ENCODE results near the gene PRAMEF27.
"Not testable (repeated sequence)": the region's sequence is repeated elsewhere in the genome, so short reads cannot be mapped to it uniquely, and the experiment has no call there.

PRAMEF27 gene

GRCh38 chr1:13056475-13056874 is at the start of gene PRAMEF27:
TSS of gene PRAMEF27 (minus strand) at chr1:13056575. CDS start at chr1:13053659, 2,916 bp downstream.
- DNase-seq: not testable (repeated sequence)

GRCh38 chr1:13070474-13070873 is 14.1 kb upstream of the PRAMEF27 start, which contains the start of gene PRAMEF25:
TSS of gene PRAMEF25 (plus strand) at chr1:13070774. CDS start at chr1:13073694, 2,920 bp downstream.
- not testable (repeated sequence) for DNase-seq

- not testable (repeated sequence) for DNase-seq
These were observed 36.5 kb downstream of the PRAMEF27 start for GRCh38 chr1:13019846-13020245.

DNA sequence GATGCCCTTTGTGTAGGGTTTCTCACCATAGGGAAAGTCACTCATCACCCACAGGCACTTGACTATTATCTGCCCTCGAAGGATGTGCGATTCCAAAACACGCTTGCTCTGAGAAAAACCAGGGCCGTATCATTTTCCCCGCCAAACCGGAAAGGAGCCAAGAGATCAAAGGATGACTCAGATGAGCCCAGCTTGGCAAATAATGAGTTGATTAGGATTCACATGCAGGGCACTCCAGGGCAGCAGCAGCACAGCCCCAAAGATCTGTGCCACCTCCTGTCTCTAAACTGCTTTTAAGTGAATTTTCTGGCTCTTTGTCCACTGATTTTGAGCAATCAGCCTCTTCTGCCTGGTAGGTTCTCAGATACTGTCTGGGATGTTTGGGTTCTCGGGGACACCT is 44.4 kb downstream of the PRAMEF27 start:
- not testable (repeated sequence) for DNase-seq

- DNase-seq: not testable (repeated sequence)
These were observed 47.0 kb downstream of the PRAMEF27 start for GRCh38 chr1:13009348-13009747.

GRCh38 chr1:13005732-13006131 is 50.6 kb downstream of the PRAMEF27 start:
- not testable (repeated sequence) for DNase-seq

All from OCI-M1 (cell line).